H9 (cell line): Measurements from ENCODE around the gene PEX10. TPM values are rescaled to one million over a fixed set of nuclear protein-coding genes. Genes with fewer than 3 reads are reported as not detected.

Source experiments
- DNase-seq: peaks from one replicate; pipeline ENCODE4 v3.0.0-alpha.2; 2017
- H2AFZ ChIP-seq: one replicate; pipeline ENCODE4 v1.6.1; 2013; ENCODE audit warnings: mild to moderate bottlenecking, low read length, control low read depth, moderate library complexity
- H2AK5ac ChIP-seq: 2 replicates; pipeline ENCODE4 v1.6.1; 2013; ENCODE audit warnings: low read length, control low read depth, mixed read lengths; ENCODE audit not compliant: insufficient read length
- H2BK120ac ChIP-seq: one replicate; pipeline ENCODE4 v1.6.1; 2013; ENCODE audit warnings: low read depth, mild to moderate bottlenecking, low read length, control low read depth, inconsistent platforms; ENCODE audit not compliant: poor library complexity, severe bottlenecking
- H2BK12ac ChIP-seq: 2 replicates; pipeline ENCODE4 v1.6.1; 2013; ENCODE audit warnings: low read length, control low read depth, mixed read lengths, low read depth; ENCODE audit not compliant: insufficient read length
- H2BK15ac ChIP-seq: 2 replicates; pipeline ENCODE4 v1.6.1; 2013; ENCODE audit warnings: low read depth, low read length, control low read depth
- H2BK20ac ChIP-seq: one replicate; pipeline ENCODE4 v1.6.1; 2013; ENCODE audit warnings: low read depth, mild to moderate bottlenecking, low read length, control low read depth, inconsistent platforms; ENCODE audit not compliant: poor library complexity, severe bottlenecking
- H2BK5ac ChIP-seq: 2 replicates; pipeline ENCODE4 v1.6.1; 2013; ENCODE audit warnings: low read length, control low read depth, mixed read lengths; ENCODE audit not compliant: insufficient read length
- H3K14ac ChIP-seq: 2 replicates; pipeline ENCODE4 v1.6.1; 2013; ENCODE audit warnings: low read length, control low read depth; ENCODE audit not compliant: insufficient read depth
- H3K18ac ChIP-seq: 2 replicates; pipeline ENCODE4 v1.6.1; 2013; ENCODE audit warnings: low read depth, mild to moderate bottlenecking, mixed read lengths, low read length, control low read depth; ENCODE audit not compliant: insufficient read length
- H3K23ac ChIP-seq: 2 replicates; pipeline ENCODE4 v1.6.1; 2013; ENCODE audit warnings: low read length, control low read depth, mixed read lengths, low read depth; ENCODE audit not compliant: insufficient read length
- H3K23me2 ChIP-seq: 2 replicates; pipeline ENCODE4 v1.6.1; 2013; ENCODE audit warnings: low read depth, mild to moderate bottlenecking, mixed read lengths, low read length, control low read depth; ENCODE audit not compliant: insufficient read length, poor library complexity, severe bottlenecking
- H3K27ac ChIP-seq: 2 replicates; pipeline ENCODE4 v1.5.1; 2013; ENCODE audit warnings: low read length, control low read depth, mixed read lengths, low read depth; ENCODE audit not compliant: insufficient read length
- H3K27me3 ChIP-seq: 2 replicates; pipeline ENCODE4 v1.6.1; 2013; ENCODE audit warnings: low read length, control low read depth, inconsistent platforms; ENCODE audit not compliant: insufficient read depth
- H3K4ac ChIP-seq: 2 replicates; pipeline ENCODE4 v1.6.1; 2013; ENCODE audit warnings: low read depth, mild to moderate bottlenecking, control low read depth, inconsistent platforms, low read length, moderate library complexity
- H3K4me1 ChIP-seq: 2 replicates; pipeline ENCODE4 v1.6.1; 2013; ENCODE audit warnings: low read length, control low read depth, inconsistent platforms; ENCODE audit not compliant: insufficient read depth
- H3K4me2 ChIP-seq: 2 replicates; pipeline ENCODE4 v1.6.1; 2013; ENCODE audit warnings: low read length, control low read depth, mixed read lengths; ENCODE audit not compliant: insufficient read length, insufficient read depth
- H3K56ac ChIP-seq: 2 replicates; pipeline ENCODE4 v1.6.1; 2013; ENCODE audit warnings: low read depth, mild to moderate bottlenecking, mixed read lengths, low read length, control low read depth; ENCODE audit not compliant: insufficient read length
- H3K79me1 ChIP-seq: 2 replicates; pipeline ENCODE4 v1.6.1; 2013; ENCODE audit warnings: low read depth, mild to moderate bottlenecking, moderate library complexity, low read length, control low read depth, inconsistent platforms; ENCODE audit not compliant: insufficient read depth, poor library complexity, severe bottlenecking
- H3K79me2 ChIP-seq: 2 replicates; pipeline ENCODE4 v1.6.1; 2013; ENCODE audit warnings: low read length, control low read depth, inconsistent platforms; ENCODE audit not compliant: insufficient read depth
- H3K9ac ChIP-seq: 2 replicates; pipeline ENCODE4 v1.6.1; 2013; ENCODE audit warnings: low read length, control low read depth, mixed read lengths; ENCODE audit not compliant: insufficient read length; ENCODE audit errors: extremely low read depth
- H3K9me3 ChIP-seq: one replicate; pipeline ENCODE4 v1.6.1; 2013; ENCODE audit warnings: low read depth, low read length, inconsistent platforms; ENCODE audit not compliant: control insufficient read depth
- H3T11ph ChIP-seq: one replicate; pipeline ENCODE4 v1.6.1; 2013; ENCODE audit warnings: mild to moderate bottlenecking, low read length, control low read depth, inconsistent platforms
- H4K20me1 ChIP-seq: one replicate; pipeline ENCODE4 v1.6.1; 2013; ENCODE audit not compliant: control insufficient read depth, insufficient read length, insufficient read depth
- H4K5ac ChIP-seq: 2 replicates; pipeline ENCODE4 v1.6.1; 2013; ENCODE audit warnings: low read depth, mild to moderate bottlenecking, mixed read lengths, low read length, control low read depth; ENCODE audit not compliant: insufficient read length
- H4K8ac ChIP-seq: replicated peaks from 2 replicates; pipeline ENCODE4 v1.6.1; 2013; ENCODE audit warnings: low read length, control low read depth, mixed read lengths, low read depth; ENCODE audit not compliant: insufficient read length
- H4K91ac ChIP-seq: 2 replicates; pipeline ENCODE4 v1.6.1; 2013; ENCODE audit warnings: low read depth, mild to moderate bottlenecking, moderate library complexity, mixed read lengths, low read length, control low read depth; ENCODE audit not compliant: insufficient read length
- H3K27ac Mint-ChIP-seq, 3 experiments: 2 replicates in 2 of 3; 3 replicates in 1 of 3; pipeline ENCODE4 v1.8.0; 2020 to 2021; ENCODE audit warnings: mixed read lengths in 3 of 3, mild to moderate bottlenecking in 1 of 3, moderate library complexity in 1 of 3
- H3K27me3 Mint-ChIP-seq: 2 replicates; pipeline ENCODE4 v1.8.0; 2021; ENCODE audit warnings: low read depth, mild to moderate bottlenecking, moderate library complexity, mixed read lengths
- H3K36me3 Mint-ChIP-seq, 3 experiments: 2 replicates in 2 of 3; 3 replicates in 1 of 3; pipeline ENCODE4 v1.8.0; 2020 to 2021; ENCODE audit warnings: low read depth in 3 of 3, mixed read lengths in 3 of 3; ENCODE audit not compliant: insufficient read depth in 1 of 3
- H3K4me1 Mint-ChIP-seq, 2 experiments: 2 replicates each; pipeline ENCODE4 v1.8.0; 2020; ENCODE audit warnings: mixed read lengths in 2 of 2
- H3K4me3 Mint-ChIP-seq, 2 experiments: 2 replicates in 1 of 2; 3 replicates in 1 of 2; pipeline ENCODE4 v1.8.0; 2020 to 2021; ENCODE audit warnings: mild to moderate bottlenecking in 2 of 2, mixed read lengths in 2 of 2, moderate library complexity in 1 of 2
- H3K9me3 Mint-ChIP-seq, 2 experiments: 2 replicates in 1 of 2; 3 replicates in 1 of 2; pipeline ENCODE4 v1.8.0; 2020; ENCODE audit warnings: mild to moderate bottlenecking in 2 of 2, mixed read lengths in 2 of 2, moderate library complexity in 1 of 2
- CTCF ChIP-seq: fragments of 200-600 bp; sonication (generic); conservative IDR thresholded peaks from 3 replicates; pipeline ENCODE4 v1.8.0; 2021; ENCODE audit warnings: antibody characterized with exemption, mild to moderate bottlenecking
- WGBS: extraction: QIAGEN DNeasy Blood & Tissue Kit; methylation state at CpG from one replicate; pipeline ENCODE4 v1.1.7; 2013; ENCODE audit warnings: missing lambda C conversion rate, low lambda C conversion rate, mixed read lengths; ENCODE audit not compliant: insufficient read length; ENCODE audit errors: extremely low coverage; 5-methylcytosine and 5-hydroxymethylcytosine counted together
- total RNA-seq: library from RNA; stranded (reverse); gene quantifications from 2 replicates; pipeline ENCODE4 v1.2.1, GENCODE V29; 2021

The PEX10 gene
- total RNA-seq, 1 experiment from 2014 or later: 34.4 TPM

GRCh38 chr1:2404142-2404889 lies 8.0 kb downstream of the PEX10 start:
- Mint-ChIP-seq H3K9me3 (no peaks in the 10 kb centered on the region), H3K27me3 (no peaks in the 10 kb centered on the region; the same call in none of the 2 replicates), H3K36me3 (peaks cover 14 to 84% (median 72%) of the 10 kb centered on the region in 3 experiments; a peak in 6 of 7 replicates), H3K4me3 (no peak overlapping the region), H3K27ac (0 out of 7 replicates have a peak overlapping the region, but pooled peaks of 1 of the 3 experiments have one; percentile 20), H3K4me1 (no peaks in the 10 kb centered on the region)
- no peak overlapping the region for H4K8ac ChIP-seq
- no peak overlapping the region for H4K91ac ChIP-seq
- whole genome bisulfite sequencing: no CpG with 5 or more reads among the region's 29 CpGs
- no peaks in the 10 kb centered on the region for H4K20me1 ChIP-seq
- no peaks in the 10 kb centered on the region for H3K23me2 ChIP-seq
- no peak for DNase-seq
- no peak overlapping the region for H2BK12ac ChIP-seq
- H3K4ac ChIP-seq: no peak overlapping the region
- H2BK5ac ChIP-seq: no peak overlapping the region
- H2AK5ac ChIP-seq: no peak overlapping the region
- no peak for TF ChIP-seq CTCF
- no peaks in the 10 kb centered on the region for H3K4me1 ChIP-seq
- no peaks in the 10 kb centered on the region for H3K79me2 ChIP-seq
- no peak overlapping the region for H3K4me2 ChIP-seq
- H3K9ac ChIP-seq: no peak overlapping the region
- H3K9me3 ChIP-seq: no peaks in the 10 kb centered on the region
- H2AFZ ChIP-seq: no peak overlapping the region
- H3K23ac ChIP-seq: no peak overlapping the region
- no peaks in the 10 kb centered on the region for H3K79me1 ChIP-seq
- no peak overlapping the region for H3T11ph ChIP-seq
- H3K56ac ChIP-seq: no peak overlapping the region
- no peak overlapping the region for H2BK120ac ChIP-seq
- no peak overlapping the region for H4K5ac ChIP-seq
- H3K14ac ChIP-seq: no peak overlapping the region
- no peaks in the 10 kb centered on the region for H3K27me3 ChIP-seq
- no peak overlapping the region for H3K27ac ChIP-seq
- H2BK20ac ChIP-seq: no peak overlapping the region
- H3K18ac ChIP-seq: no peak overlapping the region
- H2BK15ac ChIP-seq: no peak overlapping the region
